HepG2 (cell line): ENCODE measurements around the gene STEAP1. TPM values are rescaled to one million over a fixed set of nuclear protein-coding genes. Genes with fewer than 3 reads are reported as not detected.

Source experiments
- CEBPG ChIP-seq: IDR thresholded peaks from 2 replicates; pipeline ENCODE4 v1.6.1; 2016
- CREB1 ChIP-seq, 2 experiments: fragments of 450-650 bp in 1 of 2; IDR thresholded peaks; 2 replicates each; pipeline ENCODE4 v1.6.1; 2016 to 2017; ENCODE audit warnings: control low read depth in 1 of 2, mild to moderate bottlenecking in 1 of 2, missing compliant biosample characterization in 1 of 2, missing genetic modification characterization in 1 of 2
- GABPB1 ChIP-seq: IDR thresholded peaks from 2 replicates; pipeline ENCODE4 v1.6.1; 2016; ENCODE audit warnings: mild to moderate bottlenecking, missing genetic modification reagents, moderate library complexity, missing compliant biosample characterization
- HDAC2 ChIP-seq: sonication (generic); formaldehyde crosslinking; IDR thresholded peaks from 2 replicates; pipeline ENCODE4 v1.4.0; 2020; ENCODE audit warnings: missing genetic modification reagents
- HDAC6 ChIP-seq: fragments of 200-600 bp; sonication (generic); IDR thresholded peaks from 2 replicates; pipeline ENCODE4 v1.7.0; 2017; ENCODE audit warnings: mild to moderate bottlenecking, antibody characterized with exemption, low read length, low read depth
- HNF4G ChIP-seq, 2 experiments: sonication (generic) in 1 of 2; formaldehyde crosslinking in 1 of 2; IDR thresholded peaks; 2 replicates each; pipeline versions ENCODE4 v1.4.0 to v1.6.1; 2011 to 2020; ENCODE audit warnings: borderline replicate concordance in 2 of 2, low read depth in 2 of 2, mild to moderate bottlenecking in 2 of 2, low read length in 1 of 2, missing genetic modification reagents in 1 of 2, moderate library complexity in 1 of 2
- HNRNPK ChIP-seq: fragments of 200-400 bp; formaldehyde crosslinking; IDR thresholded peaks from 2 replicates; pipeline ENCODE4 v1.6.1; 2018; ENCODE audit warnings: low read length, low read depth, moderate library complexity, mild to moderate bottlenecking; ENCODE audit not compliant: poor library complexity, severe bottlenecking
- JUN ChIP-seq: sonication (generic); formaldehyde crosslinking; IDR thresholded peaks from 2 replicates; pipeline ENCODE4 v1.4.0; 2020; ENCODE audit warnings: mild to moderate bottlenecking, missing genetic modification reagents
- KLF9 ChIP-seq: IDR thresholded peaks from 2 replicates; pipeline ENCODE4 v1.6.1; 2016; ENCODE audit warnings: low read depth
- MEIS2 ChIP-seq: sonication (generic); formaldehyde crosslinking; IDR thresholded peaks from 2 replicates; pipeline ENCODE4 v1.9.0; 2021; ENCODE audit warnings: mild to moderate bottlenecking, missing genetic modification reagents
- PAX8 ChIP-seq: sonication (generic); formaldehyde crosslinking; IDR thresholded peaks from 2 replicates; pipeline ENCODE4 v1.8.0; 2022; ENCODE audit warnings: mild to moderate bottlenecking, missing genetic modification reagents, borderline replicate concordance
- SIN3B ChIP-seq: fragments of 150-350 bp; IDR thresholded peaks from 2 replicates; pipeline ENCODE4 v1.6.1; 2014; ENCODE audit warnings: low read length
- SMAD3 ChIP-seq: sonication (generic); formaldehyde crosslinking; IDR thresholded peaks from 2 replicates; pipeline ENCODE4 v1.4.0; 2020; ENCODE audit warnings: missing genetic modification reagents
- SUZ12 ChIP-seq: fragments of 150-350 bp; IDR thresholded peaks from 2 replicates; pipeline ENCODE4 v1.6.1; 2014; ENCODE audit warnings: low read depth, low read length
- XBP1 ChIP-seq: sonication (generic); formaldehyde crosslinking; IDR thresholded peaks from 2 replicates; pipeline ENCODE4 v1.5.0; 2020; ENCODE audit warnings: missing genetic modification reagents
- ZBTB7A ChIP-seq: sonication (generic); formaldehyde crosslinking; IDR thresholded peaks from 2 replicates; pipeline ENCODE4 v1.8.0; 2022; ENCODE audit warnings: mild to moderate bottlenecking, missing genetic modification reagents
- ZNF12 ChIP-seq: sonication (generic); formaldehyde crosslinking; IDR thresholded peaks from 2 replicates; pipeline ENCODE4 v1.5.0; 2020; ENCODE audit warnings: missing genetic modification reagents
- ZNF326 ChIP-seq: sonication (generic); formaldehyde crosslinking; IDR thresholded peaks from 2 replicates; pipeline ENCODE4 v1.4.0; 2020; ENCODE audit warnings: missing genetic modification reagents, borderline replicate concordance
- ZSCAN30 ChIP-seq: sonication (generic); formaldehyde crosslinking; IDR thresholded peaks from 2 replicates; pipeline ENCODE4 v1.5.0; 2020; ENCODE audit warnings: mild to moderate bottlenecking, missing genetic modification reagents
- polyA plus RNA-seq, 8 experiments: library from polyadenylated mRNA; depleted of rRNA in 3 of 8; stranded (reverse) in 7 of 8; unstranded in 1 of 8; fragments of >200 nt; fragmentation: Illumina TruSeq in 4 of 8; extraction: Trizol in 4 of 8; gene quantifications; 2 replicates each; pipeline versions ENCODE4 v1.2.1 to v1.2.3, GENCODE V29; 2011 to 2016; ENCODE audit warnings: low read depth in 4 of 8, missing spikeins in 1 of 8, mixed read lengths in 1 of 8; ENCODE audit not compliant: insufficient read depth in 1 of 8
- total RNA-seq, 5 experiments: library from RNA; depleted of rRNA; stranded (reverse); fragments of >200 nt; fragmentation: Illumina TruSeq; extraction: Trizol; gene quantifications; 2 replicates each; pipeline ENCODE4 v1.2.3, GENCODE V29; 2016; ENCODE audit warnings: low read depth in 1 of 5
- TF ChIP-seq, protein P1 (sequence below): sonication (generic); formaldehyde crosslinking; IDR thresholded peaks from 2 replicates; pipeline ENCODE4 v1.4.0; 2020; ENCODE audit warnings: missing genetic modification reagents; ENCODE audit errors: not compliant biosample characterization
- TF ChIP-seq, protein P2 (sequence below): sonication (generic); formaldehyde crosslinking; IDR thresholded peaks from 2 replicates; pipeline ENCODE4 v1.8.1; 2023; ENCODE audit warnings: mild to moderate bottlenecking, inconsistent platforms, moderate library complexity, missing genetic modification reagents, borderline replicate concordance
- TF ChIP-seq, protein P3 (sequence below): sonication (generic); formaldehyde crosslinking; IDR thresholded peaks from 2 replicates; pipeline ENCODE4 v1.4.0; 2020; ENCODE audit warnings: mild to moderate bottlenecking, missing genetic modification reagents
- TF ChIP-seq, protein P4 (sequence below): sonication (generic); formaldehyde crosslinking; IDR thresholded peaks from 2 replicates; pipeline ENCODE4 v1.5.0; 2020; ENCODE audit warnings: missing genetic modification reagents
- TF ChIP-seq, protein P5 (sequence below): IDR thresholded peaks from 2 replicates; pipeline ENCODE4 v1.6.1; 2016
- TF ChIP-seq, protein P6 (sequence below): fragments of 450-650 bp; IDR thresholded peaks from 2 replicates; pipeline ENCODE4 v1.6.1; 2017

The STEAP1 gene
- total and polyA plus RNA-seq, 2 of the 13 experiments (the other 11 are each of a cell fraction or from before 2014, with no cell fraction given): 23.2 to 24.2 TPM

DNA sequence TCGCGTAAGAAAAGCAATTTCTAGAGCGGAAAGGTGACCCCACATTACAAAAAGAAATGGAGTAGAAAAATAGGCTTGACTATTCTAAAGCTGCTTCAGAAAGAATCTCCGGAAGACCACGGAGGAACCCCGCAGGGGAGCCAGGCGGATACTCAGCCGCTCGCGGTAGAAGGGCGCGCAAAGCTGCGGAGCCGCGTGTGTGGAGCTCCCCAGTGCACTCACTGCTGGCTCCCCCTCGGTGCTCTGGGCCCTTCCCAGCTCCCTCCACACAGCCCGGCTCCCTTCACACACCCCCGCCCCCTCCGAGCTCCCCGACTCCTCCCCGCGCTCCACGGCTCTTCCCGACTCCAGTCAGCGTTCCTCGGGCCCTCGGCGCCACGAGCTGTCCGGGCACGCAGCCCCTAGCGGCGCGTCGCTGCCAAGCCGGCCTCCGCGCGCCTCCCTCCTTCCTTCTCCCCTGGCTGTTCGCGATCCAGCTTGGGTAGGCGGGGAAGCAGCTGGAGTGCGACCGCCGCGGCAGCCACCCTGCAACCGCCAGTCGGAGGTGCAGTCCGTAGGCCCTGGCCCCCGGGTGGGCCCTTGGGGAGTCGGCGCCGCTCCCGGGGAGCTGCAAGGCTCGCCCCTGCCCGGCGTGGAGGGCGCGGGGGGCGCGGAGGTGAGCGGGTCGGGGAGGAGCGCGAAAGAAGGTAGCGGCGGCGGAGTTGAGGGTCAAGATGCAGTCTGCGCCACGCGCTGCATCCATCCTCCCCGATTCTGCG lies 57.3 kb downstream of the STEAP1 start, which contains the start of gene STEAP2 (continued):
- TF ChIP-seq, protein P1, sequence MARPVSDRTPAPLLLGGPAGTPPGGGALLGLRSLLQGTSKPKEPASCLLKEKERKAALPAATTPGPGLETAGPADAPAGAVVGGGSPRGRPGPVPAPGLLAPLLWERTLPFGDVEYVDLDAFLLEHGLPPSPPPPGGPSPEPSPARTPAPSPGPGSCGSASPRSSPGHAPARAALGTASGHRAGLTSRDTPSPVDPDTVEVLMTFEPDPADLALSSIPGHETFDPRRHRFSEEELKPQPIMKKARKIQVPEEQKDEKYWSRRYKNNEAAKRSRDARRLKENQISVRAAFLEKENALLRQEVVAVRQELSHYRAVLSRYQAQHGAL (CRISPR knock-in tag): no peak
- TF ChIP-seq XBP1 (CRISPR knock-in tag) (no peak), HDAC2 (CRISPR knock-in tag) (peak; percentile 89), CEBPG (no peak), CREB1 (IDR thresholded peaks at IDR 0.05) (no peak), CREB1 (CRISPR knock-in tag; IDR thresholded peaks at IDR 0.05) (no peak), ZNF326 (CRISPR knock-in tag) (no peak), HNRNPK (peak; percentile 96), HNF4G (IDR thresholded peaks at IDR 0.05; ENCODE audit: borderline replicate concordance, low read depth, low read length) (no peak), HNF4G (CRISPR knock-in tag; IDR thresholded peaks at IDR 0.05; ENCODE audit: borderline replicate concordance, low read depth) (peak; percentile 61; the same call in 1 of the 2 replicates), MEIS2 (CRISPR knock-in tag) (peak; percentile 42; the same call in 1 of the 2 replicates), ZSCAN30 (peak; percentile 17; the same call in 1 of the 2 replicates), SMAD3 (CRISPR knock-in tag) (peak; percentile 77), JUN (CRISPR knock-in tag) (peak; percentile 63), SIN3B (no peak; the same call in 1 of the 2 replicates), SUZ12 (no peak), GABPB1 (CRISPR knock-in tag) (peak; percentile 81; the same call in 1 of the 2 replicates), HDAC6 (no peak), KLF9 (no peak), ZBTB7A (peak; percentile 72; the same call in 1 of the 2 replicates), ZNF12 (CRISPR knock-in tag) (no peak), PAX8 (CRISPR knock-in tag) (peak; percentile 94; the same call in 1 of the 2 replicates)
- TF ChIP-seq, protein P2, sequence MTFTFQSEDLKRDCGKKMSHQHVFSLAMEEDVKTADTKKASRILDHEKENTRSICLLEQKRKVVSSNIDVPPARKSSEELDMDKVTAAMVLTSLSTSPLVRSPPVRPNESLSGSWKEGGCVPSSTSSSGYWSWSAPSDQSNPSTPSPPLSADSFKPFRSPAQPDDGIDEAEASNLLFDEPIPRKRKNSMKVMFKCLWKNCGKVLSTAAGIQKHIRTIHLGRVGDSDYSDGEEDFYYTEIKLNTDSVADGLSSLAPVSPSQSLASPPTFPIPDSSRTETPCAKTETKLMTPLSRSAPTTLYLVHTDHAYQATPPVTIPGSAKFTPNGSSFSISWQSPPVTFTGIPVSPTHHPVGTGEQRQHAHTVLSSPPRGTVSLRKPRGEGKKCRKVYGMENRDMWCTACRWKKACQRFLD (CRISPR knock-in tag): peak; percentile 27; the same call in 1 of the 2 replicates
- TF ChIP-seq, protein P3, sequence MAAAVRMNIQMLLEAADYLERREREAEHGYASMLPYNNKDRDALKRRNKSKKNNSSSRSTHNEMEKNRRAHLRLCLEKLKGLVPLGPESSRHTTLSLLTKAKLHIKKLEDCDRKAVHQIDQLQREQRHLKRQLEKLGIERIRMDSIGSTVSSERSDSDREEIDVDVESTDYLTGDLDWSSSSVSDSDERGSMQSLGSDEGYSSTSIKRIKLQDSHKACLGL (CRISPR knock-in tag): peak; percentile 62; the same call in 1 of the 2 replicates
- TF ChIP-seq, protein P4, sequence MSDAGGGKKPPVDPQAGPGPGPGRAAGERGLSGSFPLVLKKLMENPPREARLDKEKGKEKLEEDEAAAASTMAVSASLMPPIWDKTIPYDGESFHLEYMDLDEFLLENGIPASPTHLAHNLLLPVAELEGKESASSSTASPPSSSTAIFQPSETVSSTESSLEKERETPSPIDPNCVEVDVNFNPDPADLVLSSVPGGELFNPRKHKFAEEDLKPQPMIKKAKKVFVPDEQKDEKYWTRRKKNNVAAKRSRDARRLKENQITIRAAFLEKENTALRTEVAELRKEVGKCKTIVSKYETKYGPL (CRISPR knock-in tag): no peak
- TF ChIP-seq, protein P5, sequence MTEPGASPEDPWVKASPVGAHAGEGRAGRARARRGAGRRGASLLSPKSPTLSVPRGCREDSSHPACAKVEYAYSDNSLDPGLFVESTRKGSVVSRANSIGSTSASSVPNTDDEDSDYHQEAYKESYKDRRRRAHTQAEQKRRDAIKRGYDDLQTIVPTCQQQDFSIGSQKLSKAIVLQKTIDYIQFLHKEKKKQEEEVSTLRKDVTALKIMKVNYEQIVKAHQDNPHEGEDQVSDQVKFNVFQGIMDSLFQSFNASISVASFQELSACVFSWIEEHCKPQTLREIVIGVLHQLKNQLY (CRISPR knock-in tag): 0 out of 2 replicates have a peak, but pooled peaks have one; percentile 10
- TF ChIP-seq, protein P6, sequence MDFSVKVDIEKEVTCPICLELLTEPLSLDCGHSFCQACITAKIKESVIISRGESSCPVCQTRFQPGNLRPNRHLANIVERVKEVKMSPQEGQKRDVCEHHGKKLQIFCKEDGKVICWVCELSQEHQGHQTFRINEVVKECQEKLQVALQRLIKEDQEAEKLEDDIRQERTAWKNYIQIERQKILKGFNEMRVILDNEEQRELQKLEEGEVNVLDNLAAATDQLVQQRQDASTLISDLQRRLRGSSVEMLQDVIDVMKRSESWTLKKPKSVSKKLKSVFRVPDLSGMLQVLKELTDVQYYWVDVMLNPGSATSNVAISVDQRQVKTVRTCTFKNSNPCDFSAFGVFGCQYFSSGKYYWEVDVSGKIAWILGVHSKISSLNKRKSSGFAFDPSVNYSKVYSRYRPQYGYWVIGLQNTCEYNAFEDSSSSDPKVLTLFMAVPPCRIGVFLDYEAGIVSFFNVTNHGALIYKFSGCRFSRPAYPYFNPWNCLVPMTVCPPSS: no peak
